ENCODE results near the gene EPB41L5. TPM values are rescaled to one million over a fixed set of nuclear protein-coding genes. Genes with fewer than 3 reads are reported as not detected.

The EPB41L5 gene
- total and polyA plus RNA-seq, 9 of the 15 experiments (the other 6 are each of a cell fraction or from before 2014, with no cell fraction given) = 2.3 to 14.1 (median 8.2) TPM

DNA sequence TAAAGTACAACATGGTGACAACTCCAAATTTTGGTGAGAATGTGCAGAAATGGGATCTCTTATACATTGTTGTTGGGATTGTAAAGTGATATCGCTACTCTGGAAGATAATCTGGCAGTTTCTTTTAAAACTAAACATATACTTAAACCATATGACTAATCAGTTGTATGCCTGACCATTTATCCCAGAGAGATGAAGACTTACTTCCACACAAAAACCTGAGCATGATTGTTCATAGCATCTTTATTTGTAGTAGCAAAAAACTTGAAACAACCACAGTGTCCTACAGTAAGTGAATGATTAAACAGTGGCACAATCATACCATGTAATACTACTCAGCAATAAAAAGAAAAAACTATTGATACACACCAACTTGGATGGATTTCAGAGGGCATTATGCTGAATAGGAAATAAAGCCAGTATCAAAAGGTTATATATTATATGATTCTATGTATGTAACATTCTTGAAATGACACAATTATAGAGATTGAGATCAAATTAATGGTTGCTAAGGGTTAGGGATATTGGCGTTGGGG lies 47.3 kb downstream of the EPB41L5 start (continued):
- TF ChIP-seq HDAC6 (IDR thresholded peaks at IDR 0.05; ENCODE audit: low read depth, low read length) = no peak

DNA sequence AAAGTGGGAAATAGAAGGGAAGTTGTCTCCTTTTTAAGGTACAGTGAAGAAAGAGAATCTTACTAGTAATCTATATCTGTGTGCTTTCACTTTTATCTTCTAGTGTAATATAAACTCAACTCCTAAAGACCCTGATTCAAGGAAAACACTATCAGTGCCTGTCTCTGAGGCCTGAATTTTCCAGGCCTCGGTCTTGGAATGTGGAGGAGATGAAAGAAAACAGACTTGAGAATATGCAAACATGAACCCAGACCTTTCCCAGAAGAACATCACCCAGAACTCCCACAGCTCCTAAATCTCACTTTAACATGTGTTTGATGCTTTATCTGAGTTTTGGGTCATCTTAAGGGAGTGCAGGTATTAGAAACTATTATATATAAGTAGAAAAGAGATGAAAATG lies 51.8 kb downstream of the EPB41L5 start:
- no peaks in the 10 kb centered on the region for H3K4me1 ChIP-seq (replicated peaks in 1 of 2; ENCODE audit: control insufficient read depth in 2 of 2, insufficient read depth in 2 of 2, low read length in 2 of 2)
- in situ Hi-C loops (cut with MboI) = no loop called here
- ChIA-PET CTCF (ENCODE audit: low intra/inter-chr PET ratio) (no interaction called here), POLR2A (no interaction called here)
- H3K4me3 ChIP-seq = no peak overlapping the region
- no peaks in the 10 kb centered on the region for H4K20me1 ChIP-seq (replicated peaks; ENCODE audit: control insufficient read depth, insufficient read depth, low read length)
- BruUV-seq (replicated peaks) = no TSS peak
- no peak overlapping the region for H3K4me2 ChIP-seq (ENCODE audit: insufficient read depth, low read length)
- H3K9me1 ChIP-seq (ENCODE audit: control insufficient read depth, insufficient read depth, low read length) = no peaks in the 10 kb centered on the region
- DNase-seq (ENCODE audit: extremely low read depth in 1 of 4, low spot score in 3 of 4) (no peak), FAIRE-seq (no peak), ATAC-seq (no peak)
- 22% methylated on average over 1 of the region's 1 CpG for WGBS (ENCODE audit: insufficient coverage, low coverage, missing lambda C conversion rate)
- no peak overlapping the region for H3K9ac ChIP-seq (ENCODE audit: insufficient read depth in 1 of 2, low read depth in 2 of 2, low read length in 2 of 2)
- intact Hi-C loops (cut with micrococcal nuclease) = no loop called here
- H3K36me3 ChIP-seq (ENCODE audit: control insufficient read depth, insufficient read depth, low read length) = no peaks in the 10 kb centered on the region
- H3K27ac ChIP-seq (ENCODE audit: extremely low read depth, low read depth, low read length) = no peak overlapping the region
- H2AFZ ChIP-seq (ENCODE audit: low read depth, low read length) = no peak overlapping the region
- H3K27me3 ChIP-seq (ENCODE audit: control insufficient read depth in 2 of 2, insufficient read depth in 2 of 2, low read length in 2 of 2) = no peaks in the 10 kb centered on the region
- no peaks in the 10 kb centered on the region for H3K79me2 ChIP-seq (ENCODE audit: control insufficient read depth, insufficient read depth, low read length)
- H3K9me3 ChIP-seq (replicated peaks; ENCODE audit: control insufficient read depth, insufficient read depth, low read depth, low read length) = no peaks in the 10 kb centered on the region
- TF ChIP-seq POU5F1 (IDR thresholded peaks at IDR 0.05; ENCODE audit: borderline replicate concordance, low read depth, low read length, partially characterized antibody) (no peak), POLR2AphosphoS2 (IDR thresholded peaks at IDR 0.05; ENCODE audit: low read length) (no peak), RHOXF2B (CRISPR knock-in tag; conservative IDR thresholded peaks at IDR 0.05) (no peak), NCOA1 (IDR thresholded peaks at IDR 0.05; ENCODE audit: low read depth) (no peak), ESRRB (CRISPR knock-in tag; IDR thresholded peaks at IDR 0.05; ENCODE audit: borderline replicate concordance) (no peak), ZNF707 (CRISPR knock-in tag; conservative IDR thresholded peaks at IDR 0.05) (no peak), KLF10 (CRISPR knock-in tag; IDR thresholded peaks at IDR 0.05) (no peak)
- TF ChIP-seq, protein P1, sequence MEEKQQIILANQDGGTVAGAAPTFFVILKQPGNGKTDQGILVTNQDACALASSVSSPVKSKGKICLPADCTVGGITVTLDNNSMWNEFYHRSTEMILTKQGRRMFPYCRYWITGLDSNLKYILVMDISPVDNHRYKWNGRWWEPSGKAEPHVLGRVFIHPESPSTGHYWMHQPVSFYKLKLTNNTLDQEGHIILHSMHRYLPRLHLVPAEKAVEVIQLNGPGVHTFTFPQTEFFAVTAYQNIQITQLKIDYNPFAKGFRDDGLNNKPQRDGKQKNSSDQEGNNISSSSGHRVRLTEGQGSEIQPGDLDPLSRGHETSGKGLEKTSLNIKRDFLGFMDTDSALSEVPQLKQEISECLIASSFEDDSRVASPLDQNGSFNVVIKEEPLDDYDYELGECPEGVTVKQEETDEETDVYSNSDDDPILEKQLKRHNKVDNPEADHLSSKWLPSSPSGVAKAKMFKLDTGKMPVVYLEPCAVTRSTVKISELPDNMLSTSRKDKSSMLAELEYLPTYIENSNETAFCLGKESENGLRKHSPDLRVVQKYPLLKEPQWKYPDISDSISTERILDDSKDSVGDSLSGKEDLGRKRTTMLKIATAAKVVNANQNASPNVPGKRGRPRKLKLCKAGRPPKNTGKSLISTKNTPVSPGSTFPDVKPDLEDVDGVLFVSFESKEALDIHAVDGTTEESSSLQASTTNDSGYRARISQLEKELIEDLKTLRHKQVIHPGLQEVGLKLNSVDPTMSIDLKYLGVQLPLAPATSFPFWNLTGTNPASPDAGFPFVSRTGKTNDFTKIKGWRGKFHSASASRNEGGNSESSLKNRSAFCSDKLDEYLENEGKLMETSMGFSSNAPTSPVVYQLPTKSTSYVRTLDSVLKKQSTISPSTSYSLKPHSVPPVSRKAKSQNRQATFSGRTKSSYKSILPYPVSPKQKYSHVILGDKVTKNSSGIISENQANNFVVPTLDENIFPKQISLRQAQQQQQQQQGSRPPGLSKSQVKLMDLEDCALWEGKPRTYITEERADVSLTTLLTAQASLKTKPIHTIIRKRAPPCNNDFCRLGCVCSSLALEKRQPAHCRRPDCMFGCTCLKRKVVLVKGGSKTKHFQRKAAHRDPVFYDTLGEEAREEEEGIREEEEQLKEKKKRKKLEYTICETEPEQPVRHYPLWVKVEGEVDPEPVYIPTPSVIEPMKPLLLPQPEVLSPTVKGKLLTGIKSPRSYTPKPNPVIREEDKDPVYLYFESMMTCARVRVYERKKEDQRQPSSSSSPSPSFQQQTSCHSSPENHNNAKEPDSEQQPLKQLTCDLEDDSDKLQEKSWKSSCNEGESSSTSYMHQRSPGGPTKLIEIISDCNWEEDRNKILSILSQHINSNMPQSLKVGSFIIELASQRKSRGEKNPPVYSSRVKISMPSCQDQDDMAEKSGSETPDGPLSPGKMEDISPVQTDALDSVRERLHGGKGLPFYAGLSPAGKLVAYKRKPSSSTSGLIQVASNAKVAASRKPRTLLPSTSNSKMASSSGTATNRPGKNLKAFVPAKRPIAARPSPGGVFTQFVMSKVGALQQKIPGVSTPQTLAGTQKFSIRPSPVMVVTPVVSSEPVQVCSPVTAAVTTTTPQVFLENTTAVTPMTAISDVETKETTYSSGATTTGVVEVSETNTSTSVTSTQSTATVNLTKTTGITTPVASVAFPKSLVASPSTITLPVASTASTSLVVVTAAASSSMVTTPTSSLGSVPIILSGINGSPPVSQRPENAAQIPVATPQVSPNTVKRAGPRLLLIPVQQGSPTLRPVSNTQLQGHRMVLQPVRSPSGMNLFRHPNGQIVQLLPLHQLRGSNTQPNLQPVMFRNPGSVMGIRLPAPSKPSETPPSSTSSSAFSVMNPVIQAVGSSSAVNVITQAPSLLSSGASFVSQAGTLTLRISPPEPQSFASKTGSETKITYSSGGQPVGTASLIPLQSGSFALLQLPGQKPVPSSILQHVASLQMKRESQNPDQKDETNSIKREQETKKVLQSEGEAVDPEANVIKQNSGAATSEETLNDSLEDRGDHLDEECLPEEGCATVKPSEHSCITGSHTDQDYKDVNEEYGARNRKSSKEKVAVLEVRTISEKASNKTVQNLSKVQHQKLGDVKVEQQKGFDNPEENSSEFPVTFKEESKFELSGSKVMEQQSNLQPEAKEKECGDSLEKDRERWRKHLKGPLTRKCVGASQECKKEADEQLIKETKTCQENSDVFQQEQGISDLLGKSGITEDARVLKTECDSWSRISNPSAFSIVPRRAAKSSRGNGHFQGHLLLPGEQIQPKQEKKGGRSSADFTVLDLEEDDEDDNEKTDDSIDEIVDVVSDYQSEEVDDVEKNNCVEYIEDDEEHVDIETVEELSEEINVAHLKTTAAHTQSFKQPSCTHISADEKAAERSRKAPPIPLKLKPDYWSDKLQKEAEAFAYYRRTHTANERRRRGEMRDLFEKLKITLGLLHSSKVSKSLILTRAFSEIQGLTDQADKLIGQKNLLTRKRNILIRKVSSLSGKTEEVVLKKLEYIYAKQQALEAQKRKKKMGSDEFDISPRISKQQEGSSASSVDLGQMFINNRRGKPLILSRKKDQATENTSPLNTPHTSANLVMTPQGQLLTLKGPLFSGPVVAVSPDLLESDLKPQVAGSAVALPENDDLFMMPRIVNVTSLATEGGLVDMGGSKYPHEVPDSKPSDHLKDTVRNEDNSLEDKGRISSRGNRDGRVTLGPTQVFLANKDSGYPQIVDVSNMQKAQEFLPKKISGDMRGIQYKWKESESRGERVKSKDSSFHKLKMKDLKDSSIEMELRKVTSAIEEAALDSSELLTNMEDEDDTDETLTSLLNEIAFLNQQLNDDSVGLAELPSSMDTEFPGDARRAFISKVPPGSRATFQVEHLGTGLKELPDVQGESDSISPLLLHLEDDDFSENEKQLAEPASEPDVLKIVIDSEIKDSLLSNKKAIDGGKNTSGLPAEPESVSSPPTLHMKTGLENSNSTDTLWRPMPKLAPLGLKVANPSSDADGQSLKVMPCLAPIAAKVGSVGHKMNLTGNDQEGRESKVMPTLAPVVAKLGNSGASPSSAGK (IDR thresholded peaks at IDR 0.05) = no peak
